ENCODE results near the gene CUBN. TPM values are rescaled to one million over a fixed set of nuclear protein-coding genes. Genes with fewer than 3 reads are reported as not detected.

Gene CUBN
- total and polyA plus RNA-seq, 2 of the 13 experiments (the other 11 are each of a cell fraction or from before 2014, with no cell fraction given), result 0.27 to 0.32 TPM

DNA sequence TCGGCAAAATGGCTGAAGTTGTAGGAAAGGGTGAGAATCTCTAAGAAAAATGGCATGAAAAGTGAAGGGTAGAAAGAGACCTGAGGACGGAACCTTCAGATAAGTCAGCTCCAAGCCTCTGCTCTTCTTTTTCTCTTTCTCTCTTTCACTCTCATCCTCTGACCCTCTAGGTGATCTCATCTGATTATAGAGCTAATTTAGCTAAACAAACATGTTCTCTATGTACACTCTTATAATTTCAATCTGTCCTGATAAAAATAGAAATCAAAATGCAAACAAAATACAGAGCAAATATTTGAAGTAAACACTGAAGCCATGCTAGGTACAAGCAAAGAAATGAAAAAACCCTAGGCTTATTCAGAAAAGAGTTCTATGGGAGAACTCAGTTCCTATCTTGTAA lies 14.4 kb upstream of the CUBN start:
- DNase-seq (ENCODE audit: low spot score) (no peak), FAIRE-seq (no peak), ATAC-seq (no peak)
- no peak overlapping the region for H3K4me2 ChIP-seq (ENCODE audit: low read depth, low read length)
- no peak overlapping the region for H3K9ac ChIP-seq (ENCODE audit: insufficient read depth, low read depth, low read length)
- H4K20me1 ChIP-seq (ENCODE audit: insufficient read depth, low read length), result no peaks in the 10 kb centered on the region
- H3K27ac ChIP-seq (ENCODE audit: extremely low read length, insufficient read depth, low read length), result no peak overlapping the region
- H3K79me2 ChIP-seq (ENCODE audit: insufficient read depth, low read length), result no peaks in the 10 kb centered on the region
- no peak overlapping the region for H2AFZ ChIP-seq (ENCODE audit: low read length)
- no peaks in the 10 kb centered on the region for H3K9me3 ChIP-seq (ENCODE audit: low read length)
- intact Hi-C loops (cut with micrococcal nuclease; ENCODE audit: unreplicated experiment), result no loop called here
- in situ Hi-C loops (cut with HindIII; ENCODE audit: extremely low pct_ligation_motif_present, low pct_unique_long_range_greater_than_20kb), result no loop called here
- no peaks in the 10 kb centered on the region for H3K36me3 ChIP-seq (replicated peaks in 1 of 2; ENCODE audit: control insufficient read depth in 1 of 2, insufficient read depth in 2 of 2, low read length in 2 of 2)
- no peaks in the 10 kb centered on the region for H3K27me3 ChIP-seq (ENCODE audit: control insufficient read depth in 1 of 2, insufficient read depth in 2 of 2, low read length in 2 of 2)
- ChIA-PET CTCF (ENCODE audit: low intra/inter-chr PET ratio, low total read pairs) (no interaction called here), POLR2A (no interaction called here)
- 83% methylated on average over 2 of the region's 2 CpGs for WGBS (ENCODE audit: low lambda C conversion rate)
- H3K4me1 ChIP-seq (ENCODE audit: insufficient read depth, low read length), result peaks cover 27% of the 10 kb centered on the region
- no TSS peak for BruUV-seq (replicated peaks)
- no peak overlapping the region for H3K4me3 ChIP-seq (replicated peaks in 1 of 3; ENCODE audit: insufficient read depth in 1 of 3, low read depth in 2 of 3, low read length in 3 of 3)
- no peak for TF ChIP-seq NFYB (CRISPR knock-in tag; IDR thresholded peaks at IDR 0.05)
- TF ChIP-seq, protein P1, sequence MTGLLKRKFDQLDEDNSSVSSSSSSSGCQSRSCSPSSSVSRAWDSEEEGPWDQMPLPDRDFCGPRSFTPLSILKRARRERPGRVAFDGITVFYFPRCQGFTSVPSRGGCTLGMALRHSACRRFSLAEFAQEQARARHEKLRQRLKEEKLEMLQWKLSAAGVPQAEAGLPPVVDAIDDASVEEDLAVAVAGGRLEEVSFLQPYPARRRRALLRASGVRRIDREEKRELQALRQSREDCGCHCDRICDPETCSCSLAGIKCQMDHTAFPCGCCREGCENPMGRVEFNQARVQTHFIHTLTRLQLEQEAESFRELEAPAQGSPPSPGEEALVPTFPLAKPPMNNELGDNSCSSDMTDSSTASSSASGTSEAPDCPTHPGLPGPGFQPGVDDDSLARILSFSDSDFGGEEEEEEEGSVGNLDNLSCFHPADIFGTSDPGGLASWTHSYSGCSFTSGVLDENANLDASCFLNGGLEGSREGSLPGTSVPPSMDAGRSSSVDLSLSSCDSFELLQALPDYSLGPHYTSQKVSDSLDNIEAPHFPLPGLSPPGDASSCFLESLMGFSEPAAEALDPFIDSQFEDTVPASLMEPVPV (CRISPR knock-in tag; IDR thresholded peaks at IDR 0.05), result no peak
- no peak for TF ChIP-seq AHR (CRISPR knock-in tag; IDR thresholded peaks at IDR 0.05)
- no peak for TF ChIP-seq ZFP36L2 (CRISPR knock-in tag; IDR thresholded peaks at IDR 0.05)
- TF ChIP-seq KDM6A (CRISPR knock-in tag; IDR thresholded peaks at IDR 0.05; ENCODE audit: low read depth), result no peak
- no peak for TF ChIP-seq NAIF1 (CRISPR knock-in tag; IDR thresholded peaks at IDR 0.05; ENCODE audit: borderline replicate concordance)
- TF ChIP-seq, protein P2, sequence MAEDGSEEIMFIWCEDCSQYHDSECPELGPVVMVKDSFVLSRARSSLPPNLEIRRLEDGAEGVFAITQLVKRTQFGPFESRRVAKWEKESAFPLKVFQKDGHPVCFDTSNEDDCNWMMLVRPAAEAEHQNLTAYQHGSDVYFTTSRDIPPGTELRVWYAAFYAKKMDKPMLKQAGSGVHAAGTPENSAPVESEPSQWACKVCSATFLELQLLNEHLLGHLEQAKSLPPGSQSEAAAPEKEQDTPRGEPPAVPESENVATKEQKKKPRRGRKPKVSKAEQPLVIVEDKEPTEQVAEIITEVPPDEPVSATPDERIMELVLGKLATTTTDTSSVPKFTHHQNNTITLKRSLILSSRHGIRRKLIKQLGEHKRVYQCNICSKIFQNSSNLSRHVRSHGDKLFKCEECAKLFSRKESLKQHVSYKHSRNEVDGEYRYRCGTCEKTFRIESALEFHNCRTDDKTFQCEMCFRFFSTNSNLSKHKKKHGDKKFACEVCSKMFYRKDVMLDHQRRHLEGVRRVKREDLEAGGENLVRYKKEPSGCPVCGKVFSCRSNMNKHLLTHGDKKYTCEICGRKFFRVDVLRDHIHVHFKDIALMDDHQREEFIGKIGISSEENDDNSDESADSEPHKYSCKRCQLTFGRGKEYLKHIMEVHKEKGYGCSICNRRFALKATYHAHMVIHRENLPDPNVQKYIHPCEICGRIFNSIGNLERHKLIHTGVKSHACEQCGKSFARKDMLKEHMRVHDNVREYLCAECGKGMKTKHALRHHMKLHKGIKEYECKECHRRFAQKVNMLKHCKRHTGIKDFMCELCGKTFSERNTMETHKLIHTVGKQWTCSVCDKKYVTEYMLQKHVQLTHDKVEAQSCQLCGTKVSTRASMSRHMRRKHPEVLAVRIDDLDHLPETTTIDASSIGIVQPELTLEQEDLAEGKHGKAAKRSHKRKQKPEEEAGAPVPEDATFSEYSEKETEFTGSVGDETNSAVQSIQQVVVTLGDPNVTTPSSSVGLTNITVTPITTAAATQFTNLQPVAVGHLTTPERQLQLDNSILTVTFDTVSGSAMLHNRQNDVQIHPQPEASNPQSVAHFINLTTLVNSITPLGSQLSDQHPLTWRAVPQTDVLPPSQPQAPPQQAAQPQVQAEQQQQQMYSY (CRISPR knock-in tag; IDR thresholded peaks at IDR 0.05), result no peak
- TF ChIP-seq ZFP41 (CRISPR knock-in tag; IDR thresholded peaks at IDR 0.05; ENCODE audit: borderline replicate concordance), result no peak
- TF ChIP-seq, protein P3, sequence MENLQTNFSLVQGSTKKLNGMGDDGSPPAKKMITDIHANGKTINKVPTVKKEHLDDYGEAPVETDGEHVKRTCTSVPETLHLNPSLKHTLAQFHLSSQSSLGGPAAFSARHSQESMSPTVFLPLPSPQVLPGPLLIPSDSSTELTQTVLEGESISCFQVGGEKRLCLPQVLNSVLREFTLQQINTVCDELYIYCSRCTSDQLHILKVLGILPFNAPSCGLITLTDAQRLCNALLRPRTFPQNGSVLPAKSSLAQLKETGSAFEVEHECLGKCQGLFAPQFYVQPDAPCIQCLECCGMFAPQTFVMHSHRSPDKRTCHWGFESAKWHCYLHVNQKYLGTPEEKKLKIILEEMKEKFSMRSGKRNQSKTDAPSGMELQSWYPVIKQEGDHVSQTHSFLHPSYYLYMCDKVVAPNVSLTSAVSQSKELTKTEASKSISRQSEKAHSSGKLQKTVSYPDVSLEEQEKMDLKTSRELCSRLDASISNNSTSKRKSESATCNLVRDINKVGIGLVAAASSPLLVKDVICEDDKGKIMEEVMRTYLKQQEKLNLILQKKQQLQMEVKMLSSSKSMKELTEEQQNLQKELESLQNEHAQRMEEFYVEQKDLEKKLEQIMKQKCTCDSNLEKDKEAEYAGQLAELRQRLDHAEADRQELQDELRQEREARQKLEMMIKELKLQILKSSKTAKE (CRISPR knock-in tag; IDR thresholded peaks at IDR 0.05; ENCODE audit: borderline replicate concordance), result no peak
- TF ChIP-seq RBFOX2 (IDR thresholded peaks at IDR 0.05; ENCODE audit: low read depth, low read length), result no peak
- TF ChIP-seq, protein P4, sequence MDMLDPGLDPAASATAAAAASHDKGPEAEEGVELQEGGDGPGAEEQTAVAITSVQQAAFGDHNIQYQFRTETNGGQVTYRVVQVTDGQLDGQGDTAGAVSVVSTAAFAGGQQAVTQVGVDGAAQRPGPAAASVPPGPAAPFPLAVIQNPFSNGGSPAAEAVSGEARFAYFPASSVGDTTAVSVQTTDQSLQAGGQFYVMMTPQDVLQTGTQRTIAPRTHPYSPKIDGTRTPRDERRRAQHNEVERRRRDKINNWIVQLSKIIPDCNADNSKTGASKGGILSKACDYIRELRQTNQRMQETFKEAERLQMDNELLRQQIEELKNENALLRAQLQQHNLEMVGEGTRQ (IDR thresholded peaks at IDR 0.05; ENCODE audit: low read depth, low read length), result no peak
- TF ChIP-seq, protein P4 (CRISPR knock-in tag; IDR thresholded peaks at IDR 0.05; ENCODE audit: borderline replicate concordance), result no peak
- TF ChIP-seq, protein P5, sequence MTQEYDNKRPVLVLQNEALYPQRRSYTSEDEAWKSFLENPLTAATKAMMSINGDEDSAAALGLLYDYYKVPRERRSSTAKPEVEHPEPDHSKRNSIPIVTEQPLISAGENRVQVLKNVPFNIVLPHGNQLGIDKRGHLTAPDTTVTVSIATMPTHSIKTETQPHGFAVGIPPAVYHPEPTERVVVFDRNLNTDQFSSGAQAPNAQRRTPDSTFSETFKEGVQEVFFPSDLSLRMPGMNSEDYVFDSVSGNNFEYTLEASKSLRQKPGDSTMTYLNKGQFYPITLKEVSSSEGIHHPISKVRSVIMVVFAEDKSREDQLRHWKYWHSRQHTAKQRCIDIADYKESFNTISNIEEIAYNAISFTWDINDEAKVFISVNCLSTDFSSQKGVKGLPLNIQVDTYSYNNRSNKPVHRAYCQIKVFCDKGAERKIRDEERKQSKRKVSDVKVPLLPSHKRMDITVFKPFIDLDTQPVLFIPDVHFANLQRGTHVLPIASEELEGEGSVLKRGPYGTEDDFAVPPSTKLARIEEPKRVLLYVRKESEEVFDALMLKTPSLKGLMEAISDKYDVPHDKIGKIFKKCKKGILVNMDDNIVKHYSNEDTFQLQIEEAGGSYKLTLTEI (CRISPR knock-in tag; conservative IDR thresholded peaks at IDR 0.05), result no peak
- no peak for TF ChIP-seq ZNF292 (CRISPR knock-in tag; IDR thresholded peaks at IDR 0.05; ENCODE audit: borderline replicate concordance, low read depth)
